ENCODE data around the gene BTBD10. TPM values are rescaled to one million over a fixed set of nuclear protein-coding genes. Genes with fewer than 3 reads are reported as not detected.

BTBD10 gene
- total RNA-seq, 1 experiment from 2014 or later: 23.3 TPM

DNA sequence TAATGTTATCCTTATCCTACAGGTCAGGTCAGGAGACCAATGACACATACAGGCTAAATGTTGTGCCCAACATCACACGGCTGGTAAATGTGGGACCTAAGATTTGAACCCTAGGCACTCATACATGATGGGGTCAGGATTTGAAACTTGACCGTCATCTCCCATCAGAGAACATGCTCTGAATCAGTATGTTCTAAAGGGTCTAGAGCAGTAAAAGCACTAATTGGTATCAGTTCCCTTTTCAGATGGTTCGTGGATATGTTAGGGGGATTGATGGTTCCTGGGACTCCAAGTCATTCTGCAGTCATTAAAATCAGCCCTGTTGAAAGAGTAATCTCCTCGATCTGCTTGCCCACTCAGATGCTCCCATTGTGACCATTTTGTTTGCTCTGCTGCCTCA is 120.0 kb downstream of the BTBD10 start:
- Histone ChIP-seq H3K56ac (ENCODE audit: insufficient read length, low read depth, low read length) (no peak overlapping the region), H3K4me1 (ENCODE audit: insufficient read depth, low read length) (no peaks in the 10 kb centered on the region), H2BK15ac (ENCODE audit: low read depth, low read length) (no peak overlapping the region), H2BK20ac (ENCODE audit: low read depth, low read length, poor library complexity, severe bottlenecking) (no peak overlapping the region), H3K79me2 (ENCODE audit: insufficient read depth, low read length) (no peaks in the 10 kb centered on the region), H4K91ac (ENCODE audit: insufficient read length, low read depth, low read length) (no peak overlapping the region), H3T11ph (ENCODE audit: low read length) (no peak overlapping the region), H3K14ac (ENCODE audit: insufficient read depth, low read length) (no peak overlapping the region), H3K9me3 (ENCODE audit: control insufficient read depth, low read depth, low read length) (no peaks in the 10 kb centered on the region), H2BK5ac (ENCODE audit: insufficient read length, low read length) (no peak overlapping the region), H3K23me2 (ENCODE audit: insufficient read length, low read depth, low read length, poor library complexity, severe bottlenecking) (no peaks in the 10 kb centered on the region), H2AFZ (ENCODE audit: low read length) (no peak overlapping the region), H2BK12ac (ENCODE audit: insufficient read length, low read depth, low read length) (no peak overlapping the region), H3K79me1 (ENCODE audit: insufficient read depth, low read depth, low read length, poor library complexity, severe bottlenecking) (no peaks in the 10 kb centered on the region), H3K27ac (ENCODE audit: insufficient read length, low read depth, low read length) (no peak overlapping the region), H2BK120ac (ENCODE audit: low read depth, low read length, poor library complexity, severe bottlenecking) (no peak overlapping the region), H4K5ac (ENCODE audit: insufficient read length, low read depth, low read length) (no peak overlapping the region), H4K20me1 (ENCODE audit: control insufficient read depth, insufficient read depth, insufficient read length) (no peaks in the 10 kb centered on the region), H2AK5ac (ENCODE audit: insufficient read length, low read length) (no peak overlapping the region), H3K27me3 (ENCODE audit: insufficient read depth, low read length) (no peaks in the 10 kb centered on the region), H3K18ac (ENCODE audit: insufficient read length, low read depth, low read length) (no peak overlapping the region), H4K8ac (replicated peaks; ENCODE audit: insufficient read length, low read depth, low read length) (no peak overlapping the region), H3K9ac (ENCODE audit: extremely low read depth, insufficient read length, low read length) (no peak overlapping the region), H3K23ac (ENCODE audit: insufficient read length, low read depth, low read length) (no peak overlapping the region), H3K4me2 (ENCODE audit: insufficient read depth, insufficient read length, low read length) (no peak overlapping the region), H3K4ac (ENCODE audit: low read depth, low read length) (no peak overlapping the region)
- H3K36me3 Mint-ChIP-seq (ENCODE audit: insufficient read depth in 1 of 3, low read depth in 3 of 3): no peaks in the 10 kb centered on the region
- no peak for DNase-seq
- H3K27me3 Mint-ChIP-seq (ENCODE audit: low read depth): no peaks in the 10 kb centered on the region
- no CpG with 5 or more reads among the region's 4 CpGs for WGBS (ENCODE audit: extremely low coverage, insufficient read length, low lambda C conversion rate)
- peaks cover 11 to 18% of the 10 kb centered on the region in 2 experiments for H3K4me1 Mint-ChIP-seq
- H3K9me3 Mint-ChIP-seq: peaks cover 0 to 2% of the 10 kb centered on the region in 2 experiments; a peak in 2 of 5 replicates
- H3K4me3 Mint-ChIP-seq: no peak overlapping the region
- TF ChIP-seq, protein P1, sequence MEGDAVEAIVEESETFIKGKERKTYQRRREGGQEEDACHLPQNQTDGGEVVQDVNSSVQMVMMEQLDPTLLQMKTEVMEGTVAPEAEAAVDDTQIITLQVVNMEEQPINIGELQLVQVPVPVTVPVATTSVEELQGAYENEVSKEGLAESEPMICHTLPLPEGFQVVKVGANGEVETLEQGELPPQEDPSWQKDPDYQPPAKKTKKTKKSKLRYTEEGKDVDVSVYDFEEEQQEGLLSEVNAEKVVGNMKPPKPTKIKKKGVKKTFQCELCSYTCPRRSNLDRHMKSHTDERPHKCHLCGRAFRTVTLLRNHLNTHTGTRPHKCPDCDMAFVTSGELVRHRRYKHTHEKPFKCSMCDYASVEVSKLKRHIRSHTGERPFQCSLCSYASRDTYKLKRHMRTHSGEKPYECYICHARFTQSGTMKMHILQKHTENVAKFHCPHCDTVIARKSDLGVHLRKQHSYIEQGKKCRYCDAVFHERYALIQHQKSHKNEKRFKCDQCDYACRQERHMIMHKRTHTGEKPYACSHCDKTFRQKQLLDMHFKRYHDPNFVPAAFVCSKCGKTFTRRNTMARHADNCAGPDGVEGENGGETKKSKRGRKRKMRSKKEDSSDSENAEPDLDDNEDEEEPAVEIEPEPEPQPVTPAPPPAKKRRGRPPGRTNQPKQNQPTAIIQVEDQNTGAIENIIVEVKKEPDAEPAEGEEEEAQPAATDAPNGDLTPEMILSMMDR (conservative IDR thresholded peaks at IDR 0.05): no peak
- no peak overlapping the region for H3K27ac Mint-ChIP-seq

All from H9 (cell line).